HEK293 (cell line): ENCODE measurements around the gene EEIG2.

ENCODE experiments used
- CTCF ChIP-seq: fragments of 450-650 bp; formaldehyde crosslinking; IDR thresholded peaks from 2 replicates; pipeline ENCODE4 v1.5.1; 2016; ENCODE audit warnings: missing biosample characterization, missing genetic modification characterization
- SETDB1 ChIP-seq: IDR thresholded peaks from one replicate; pipeline ENCODE4 v1.6.1; 2017; ENCODE audit warnings: mild to moderate bottlenecking, low read length, moderate library complexity, mixed read lengths; ENCODE audit not compliant: insufficient read length
- TCF7L2 ChIP-seq: IDR thresholded peaks from 2 replicates; pipeline ENCODE4 v1.6.1; 2011; ENCODE audit warnings: low read depth, mild to moderate bottlenecking, inconsistent platforms, low read length, moderate library complexity, borderline replicate concordance
- ZFHX2 ChIP-seq: fragments of 450-650 bp; formaldehyde crosslinking; conservative IDR thresholded peaks from 2 replicates; pipeline ENCODE4 v1.5.1; 2016; ENCODE audit warnings: missing biosample characterization, missing genetic modification characterization
- ZNF24 ChIP-seq: fragments of 450-650 bp; formaldehyde crosslinking; IDR thresholded peaks from 2 replicates; pipeline ENCODE4 v1.5.1; 2016; ENCODE audit warnings: missing biosample characterization, missing genetic modification characterization
- ZNF274 ChIP-seq, 2 experiments: fragments of 200-500 bp in 1 of 2; fragments of 450-650 bp in 1 of 2; sonication (Bioruptor generic) in 1 of 2; formaldehyde crosslinking in 1 of 2; IDR thresholded peaks; 2 replicates each; pipeline versions ENCODE4 v1.5.1 to v1.6.1; 2014 to 2016; ENCODE audit warnings: borderline replicate concordance in 1 of 2, inconsistent platforms in 1 of 2, low read length in 1 of 2, missing biosample characterization in 1 of 2, missing genetic modification characterization in 1 of 2
- ZNF311 ChIP-seq: fragments of 450-650 bp; formaldehyde crosslinking; IDR thresholded peaks from 2 replicates; pipeline ENCODE4 v1.5.1; 2017; ENCODE audit warnings: missing biosample characterization, missing genetic modification characterization, borderline replicate concordance
- ZNF362 ChIP-seq: fragments of 450-650 bp; formaldehyde crosslinking; IDR thresholded peaks from 2 replicates; pipeline ENCODE4 v1.5.1; 2016; ENCODE audit warnings: missing biosample characterization, missing genetic modification characterization
- ZNF426 ChIP-seq: fragments of 450-650 bp; formaldehyde crosslinking; IDR thresholded peaks from 2 replicates; pipeline ENCODE4 v1.5.1; 2017; ENCODE audit warnings: missing biosample characterization, missing genetic modification characterization, mild to moderate bottlenecking, inconsistent platforms, moderate library complexity
- ZNF549 ChIP-seq: fragments of 450-650 bp; IDR thresholded peaks from 2 replicates; pipeline ENCODE4 v1.5.1; 2018; ENCODE audit warnings: missing biosample characterization, missing genetic modification characterization, mild to moderate bottlenecking, inconsistent platforms, moderate library complexity
- TF ChIP-seq, protein P1 (sequence below): fragments of 450-650 bp; formaldehyde crosslinking; IDR thresholded peaks from 2 replicates; pipeline ENCODE4 v1.5.1; 2016; ENCODE audit warnings: missing biosample characterization, missing genetic modification characterization
- TF ChIP-seq, protein P2 (sequence below): fragments of 450-650 bp; formaldehyde crosslinking; IDR thresholded peaks from 2 replicates; pipeline ENCODE4 v1.5.1; 2016; ENCODE audit warnings: missing biosample characterization, missing genetic modification characterization, low read depth

GRCh38 chr1:108532730-108533129, 27.2 kb upstream of the EEIG2 start:
- TF ChIP-seq ZNF274 (IDR thresholded peaks at IDR 0.05; ENCODE audit: low read length) (no peak), ZNF274 (tag by site-specific recombination; IDR thresholded peaks at IDR 0.05; ENCODE audit: borderline replicate concordance) (no peak), ZFHX2 (no peak), ZNF549 (tag by site-specific recombination) (no peak), TCF7L2 (no peak), ZNF362 (no peak), ZNF426 (tag by site-specific recombination) (no peak), SETDB1 (no peak), ZNF311 (tag by site-specific recombination) (no peak), ZNF24 (tag by site-specific recombination) (no peak), CTCF (tag by site-specific recombination) (no peak)
- TF ChIP-seq, protein P1, sequence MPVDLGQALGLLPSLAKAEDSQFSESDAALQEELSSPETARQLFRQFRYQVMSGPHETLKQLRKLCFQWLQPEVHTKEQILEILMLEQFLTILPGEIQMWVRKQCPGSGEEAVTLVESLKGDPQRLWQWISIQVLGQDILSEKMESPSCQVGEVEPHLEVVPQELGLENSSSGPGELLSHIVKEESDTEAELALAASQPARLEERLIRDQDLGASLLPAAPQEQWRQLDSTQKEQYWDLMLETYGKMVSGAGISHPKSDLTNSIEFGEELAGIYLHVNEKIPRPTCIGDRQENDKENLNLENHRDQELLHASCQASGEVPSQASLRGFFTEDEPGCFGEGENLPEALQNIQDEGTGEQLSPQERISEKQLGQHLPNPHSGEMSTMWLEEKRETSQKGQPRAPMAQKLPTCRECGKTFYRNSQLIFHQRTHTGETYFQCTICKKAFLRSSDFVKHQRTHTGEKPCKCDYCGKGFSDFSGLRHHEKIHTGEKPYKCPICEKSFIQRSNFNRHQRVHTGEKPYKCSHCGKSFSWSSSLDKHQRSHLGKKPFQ (tag by site-specific recombination): no peak
- TF ChIP-seq, protein P2, sequence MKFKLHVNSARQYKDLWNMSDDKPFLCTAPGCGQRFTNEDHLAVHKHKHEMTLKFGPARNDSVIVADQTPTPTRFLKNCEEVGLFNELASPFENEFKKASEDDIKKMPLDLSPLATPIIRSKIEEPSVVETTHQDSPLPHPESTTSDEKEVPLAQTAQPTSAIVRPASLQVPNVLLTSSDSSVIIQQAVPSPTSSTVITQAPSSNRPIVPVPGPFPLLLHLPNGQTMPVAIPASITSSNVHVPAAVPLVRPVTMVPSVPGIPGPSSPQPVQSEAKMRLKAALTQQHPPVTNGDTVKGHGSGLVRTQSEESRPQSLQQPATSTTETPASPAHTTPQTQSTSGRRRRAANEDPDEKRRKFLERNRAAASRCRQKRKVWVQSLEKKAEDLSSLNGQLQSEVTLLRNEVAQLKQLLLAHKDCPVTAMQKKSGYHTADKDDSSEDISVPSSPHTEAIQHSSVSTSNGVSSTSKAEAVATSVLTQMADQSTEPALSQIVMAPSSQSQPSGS (tag by site-specific recombination): no peak
